ENCODE results near the gene ANO10.

DNA sequence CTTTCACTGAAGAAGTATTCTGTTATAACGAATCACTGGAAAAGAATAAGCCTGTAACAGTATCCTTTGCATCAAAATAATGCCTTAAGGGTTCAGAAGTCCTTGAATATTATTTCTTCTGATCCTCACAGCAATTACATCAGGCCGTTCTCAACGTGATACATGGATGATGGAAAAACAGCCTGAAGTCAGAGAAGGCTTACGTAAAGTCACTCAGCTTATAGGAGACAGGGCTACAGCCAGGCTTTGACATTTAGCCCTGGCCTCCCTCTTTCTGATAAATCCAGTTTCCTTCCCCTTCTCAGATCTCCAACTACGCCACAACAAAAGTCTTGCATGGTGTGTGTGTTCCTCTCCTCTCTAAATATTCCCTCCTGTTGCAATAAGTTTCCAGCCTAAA lies 131.9 kb downstream of the ANO10 start:
- TF ChIP-seq, protein P1, sequence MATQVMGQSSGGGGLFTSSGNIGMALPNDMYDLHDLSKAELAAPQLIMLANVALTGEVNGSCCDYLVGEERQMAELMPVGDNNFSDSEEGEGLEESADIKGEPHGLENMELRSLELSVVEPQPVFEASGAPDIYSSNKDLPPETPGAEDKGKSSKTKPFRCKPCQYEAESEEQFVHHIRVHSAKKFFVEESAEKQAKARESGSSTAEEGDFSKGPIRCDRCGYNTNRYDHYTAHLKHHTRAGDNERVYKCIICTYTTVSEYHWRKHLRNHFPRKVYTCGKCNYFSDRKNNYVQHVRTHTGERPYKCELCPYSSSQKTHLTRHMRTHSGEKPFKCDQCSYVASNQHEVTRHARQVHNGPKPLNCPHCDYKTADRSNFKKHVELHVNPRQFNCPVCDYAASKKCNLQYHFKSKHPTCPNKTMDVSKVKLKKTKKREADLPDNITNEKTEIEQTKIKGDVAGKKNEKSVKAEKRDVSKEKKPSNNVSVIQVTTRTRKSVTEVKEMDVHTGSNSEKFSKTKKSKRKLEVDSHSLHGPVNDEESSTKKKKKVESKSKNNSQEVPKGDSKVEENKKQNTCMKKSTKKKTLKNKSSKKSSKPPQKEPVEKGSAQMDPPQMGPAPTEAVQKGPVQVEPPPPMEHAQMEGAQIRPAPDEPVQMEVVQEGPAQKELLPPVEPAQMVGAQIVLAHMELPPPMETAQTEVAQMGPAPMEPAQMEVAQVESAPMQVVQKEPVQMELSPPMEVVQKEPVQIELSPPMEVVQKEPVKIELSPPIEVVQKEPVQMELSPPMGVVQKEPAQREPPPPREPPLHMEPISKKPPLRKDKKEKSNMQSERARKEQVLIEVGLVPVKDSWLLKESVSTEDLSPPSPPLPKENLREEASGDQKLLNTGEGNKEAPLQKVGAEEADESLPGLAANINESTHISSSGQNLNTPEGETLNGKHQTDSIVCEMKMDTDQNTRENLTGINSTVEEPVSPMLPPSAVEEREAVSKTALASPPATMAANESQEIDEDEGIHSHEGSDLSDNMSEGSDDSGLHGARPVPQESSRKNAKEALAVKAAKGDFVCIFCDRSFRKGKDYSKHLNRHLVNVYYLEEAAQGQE (IDR thresholded peaks at IDR 0.05; ENCODE audit: low read depth): no peak
- TF ChIP-seq ZBTB7A (IDR thresholded peaks at IDR 0.05; ENCODE audit: low read depth): no peak
- TF ChIP-seq, protein P2, sequence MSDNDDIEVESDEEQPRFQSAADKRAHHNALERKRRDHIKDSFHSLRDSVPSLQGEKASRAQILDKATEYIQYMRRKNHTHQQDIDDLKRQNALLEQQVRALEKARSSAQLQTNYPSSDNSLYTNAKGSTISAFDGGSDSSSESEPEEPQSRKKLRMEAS (IDR thresholded peaks at IDR 0.05): no peak
- TF ChIP-seq FOXM1 (IDR thresholded peaks at IDR 0.05; ENCODE audit: borderline replicate concordance, low read depth): no peak
- no peak for TF ChIP-seq YY1 (IDR thresholded peaks at IDR 0.05; ENCODE audit: low read depth)
- TF ChIP-seq TAF1 (IDR thresholded peaks at IDR 0.05; ENCODE audit: low read depth): no peak
- TF ChIP-seq EGR1 (IDR thresholded peaks at IDR 0.05): no peak
- TF ChIP-seq EP300 (IDR thresholded peaks at IDR 0.05; ENCODE audit: borderline replicate concordance): no peak
- TF ChIP-seq RAD21 (IDR thresholded peaks at IDR 0.05; ENCODE audit: low read depth): no peak
